ENCODE data around the gene JPH2. TPM values are rescaled to one million over a fixed set of nuclear protein-coding genes. Genes with fewer than 3 reads are reported as not detected.

Gene JPH2
- polyA plus RNA-seq, 1 experiment, result 14.7 TPM

DNA sequence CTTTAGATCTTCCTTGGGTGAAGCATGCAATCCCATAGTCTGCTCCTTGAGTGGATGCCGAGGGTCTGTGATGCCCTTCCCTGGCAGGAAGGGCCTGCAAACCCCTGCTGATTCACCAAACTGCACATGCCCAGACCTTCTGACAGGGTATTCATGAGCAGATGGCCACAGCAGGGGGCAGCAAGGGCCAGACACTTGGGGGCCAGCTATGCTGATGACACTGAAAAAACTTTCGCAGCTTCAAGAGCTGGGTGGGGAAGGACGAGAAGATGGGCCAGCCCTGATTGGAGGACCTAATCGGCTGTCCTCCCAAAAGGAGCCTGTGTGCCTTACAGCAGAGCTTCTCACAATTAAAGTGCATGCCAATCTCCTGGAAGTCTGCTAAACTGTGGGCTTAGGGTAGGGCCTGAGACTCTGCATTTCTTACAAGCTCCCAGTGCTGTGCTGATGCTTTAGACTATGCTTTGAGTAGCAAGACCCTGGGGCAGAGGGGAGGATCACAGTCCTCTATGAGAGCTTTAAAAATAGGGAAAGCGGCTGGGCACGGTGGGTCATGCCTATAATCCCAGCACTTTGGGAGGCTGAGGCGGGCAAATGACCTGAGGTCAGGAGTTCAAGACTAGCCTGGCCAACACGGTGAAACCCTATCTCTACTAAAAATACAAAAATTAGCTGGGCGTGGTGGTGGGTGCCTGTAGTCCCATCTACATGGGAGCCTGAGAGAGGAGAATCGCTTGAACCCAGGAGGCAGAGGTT, 44.9 kb upstream of the JPH2 start:
- H3K27me3 ChIP-seq (ENCODE audit: control insufficient read depth, insufficient read depth, low read length), result no peaks in the 10 kb centered on the region
- DNase-seq (ENCODE audit: low read depth), result no peak
- no peaks in the 10 kb centered on the region for H3K36me3 ChIP-seq (ENCODE audit: control insufficient read depth, insufficient read depth, low read length)
- ChIA-PET POLR2A (no interaction called here), CTCF (interaction anchor here (0.6 kb wide), 1 partner anchor 229 kb away, joined by 3 read pairs; no protein-coding TSS in a partner anchor)
- no peak overlapping the region for H3K4me3 ChIP-seq (ENCODE audit: low read depth, low read length)
- TF ChIP-seq, protein P1, sequence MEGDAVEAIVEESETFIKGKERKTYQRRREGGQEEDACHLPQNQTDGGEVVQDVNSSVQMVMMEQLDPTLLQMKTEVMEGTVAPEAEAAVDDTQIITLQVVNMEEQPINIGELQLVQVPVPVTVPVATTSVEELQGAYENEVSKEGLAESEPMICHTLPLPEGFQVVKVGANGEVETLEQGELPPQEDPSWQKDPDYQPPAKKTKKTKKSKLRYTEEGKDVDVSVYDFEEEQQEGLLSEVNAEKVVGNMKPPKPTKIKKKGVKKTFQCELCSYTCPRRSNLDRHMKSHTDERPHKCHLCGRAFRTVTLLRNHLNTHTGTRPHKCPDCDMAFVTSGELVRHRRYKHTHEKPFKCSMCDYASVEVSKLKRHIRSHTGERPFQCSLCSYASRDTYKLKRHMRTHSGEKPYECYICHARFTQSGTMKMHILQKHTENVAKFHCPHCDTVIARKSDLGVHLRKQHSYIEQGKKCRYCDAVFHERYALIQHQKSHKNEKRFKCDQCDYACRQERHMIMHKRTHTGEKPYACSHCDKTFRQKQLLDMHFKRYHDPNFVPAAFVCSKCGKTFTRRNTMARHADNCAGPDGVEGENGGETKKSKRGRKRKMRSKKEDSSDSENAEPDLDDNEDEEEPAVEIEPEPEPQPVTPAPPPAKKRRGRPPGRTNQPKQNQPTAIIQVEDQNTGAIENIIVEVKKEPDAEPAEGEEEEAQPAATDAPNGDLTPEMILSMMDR (IDR thresholded peaks at IDR 0.05; ENCODE audit: insufficient read depth, low read depth, low read length), result no peak

DNA sequence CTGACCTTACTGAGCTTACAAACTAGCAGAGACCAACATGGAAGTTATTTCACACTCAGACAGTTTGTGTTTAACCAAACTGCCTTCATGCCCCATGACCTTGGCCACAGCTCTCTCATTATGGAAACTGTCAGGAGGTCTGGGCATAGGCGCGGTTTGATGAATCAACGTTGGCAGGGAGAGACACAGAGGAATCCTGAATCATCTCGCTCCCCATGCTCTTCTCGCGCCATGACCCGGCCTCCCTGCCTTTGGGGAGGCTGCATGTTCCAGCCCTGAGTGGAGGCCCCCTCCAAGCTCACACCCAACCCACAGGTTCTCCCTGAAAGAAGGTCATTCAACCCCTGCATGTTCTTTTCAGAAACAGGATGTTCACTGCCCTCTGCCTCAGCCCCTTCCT, 44.2 kb upstream of the JPH2 start:
- no peak for DNase-seq (ENCODE audit: low read depth)
- CTCF ChIA-PET, result no interaction called here
- Histone ChIP-seq H3K4me3 (ENCODE audit: low read depth, low read length) (no peak overlapping the region), H3K36me3 (ENCODE audit: control insufficient read depth, insufficient read depth, low read length) (no peaks in the 10 kb centered on the region), H3K27me3 (ENCODE audit: control insufficient read depth, insufficient read depth, low read length) (no peaks in the 10 kb centered on the region)
- TF ChIP-seq, protein P1 (IDR thresholded peaks at IDR 0.05; ENCODE audit: insufficient read depth, low read depth, low read length), result no peak
- POLR2A ChIA-PET, result no interaction called here

- POLR2A ChIA-PET, result no interaction called here
- no peaks in the 10 kb centered on the region for H3K36me3 ChIP-seq (ENCODE audit: control insufficient read depth, insufficient read depth, low read length)
- CTCF ChIA-PET, result interaction anchor here (0.7 to 1.1 kb wide), 4 partner anchors 10 to 96 kb away, joined by 3 read pairs; no protein-coding TSS in a partner anchor
Observed at GRCh38 chr20:44228465-44229258, 41.7 kb upstream of the JPH2 start.

GRCh38 chr20:44224637-44225036, 37.6 kb upstream of the JPH2 start:
- Histone ChIP-seq H3K36me3 (ENCODE audit: control insufficient read depth, insufficient read depth, low read length) (no peaks in the 10 kb centered on the region), H3K27me3 (ENCODE audit: control insufficient read depth, insufficient read depth, low read length) (no peaks in the 10 kb centered on the region), H3K4me3 (ENCODE audit: low read depth, low read length) (no peak overlapping the region)
- CTCF ChIA-PET, result interaction anchor here (1.4 to 3.4 kb wide), 4 partner anchors 7 to 87 kb away, joined by 4 to 14 read pairs (median 6); partner anchors contain the start of gene FITM2
- POLR2A ChIA-PET, result no interaction called here
- TF ChIP-seq, protein P1 (IDR thresholded peaks at IDR 0.05; ENCODE audit: insufficient read depth, low read depth, low read length), result no peak
- DNase-seq (ENCODE audit: low read depth), result no peak

More at GRCh38 chr20:44228465-44229258, 41.7 kb upstream of the JPH2 start:
- DNase-seq (ENCODE audit: low read depth), result no peak
- no peaks in the 10 kb centered on the region for H3K27me3 ChIP-seq (ENCODE audit: control insufficient read depth, insufficient read depth, low read length)
- TF ChIP-seq, protein P1 (IDR thresholded peaks at IDR 0.05; ENCODE audit: insufficient read depth, low read depth, low read length), result no peak
- no peak overlapping the region for H3K4me3 ChIP-seq (ENCODE audit: low read depth, low read length)

DNA sequence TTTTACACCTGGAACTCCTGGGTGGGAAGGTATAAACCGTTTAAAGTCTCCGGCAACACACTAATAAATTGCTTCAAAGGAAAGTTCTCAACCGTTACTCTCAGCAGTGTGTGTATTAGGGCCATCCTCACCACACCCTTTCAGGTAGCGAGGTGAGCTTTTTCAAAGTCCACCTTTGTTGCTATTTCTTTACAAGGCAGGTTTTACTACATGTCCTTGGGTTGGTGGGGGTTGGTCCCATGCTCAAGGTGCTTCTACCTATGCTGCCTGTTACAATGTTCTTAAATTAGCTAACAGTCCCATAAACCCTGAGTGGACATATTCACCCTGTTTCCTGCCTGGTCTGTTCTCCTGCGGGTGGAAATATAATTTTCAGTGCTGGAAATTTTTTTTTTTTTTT, 36.7 kb upstream of the JPH2 start:
- CTCF ChIA-PET, result interaction anchor here (0.6 to 3.4 kb wide), 5 partner anchors 9 to 388 kb away, joined by 4 to 14 read pairs (median 6); partner anchors contain the start of gene FITM2
- TF ChIP-seq, protein P1 (IDR thresholded peaks at IDR 0.05; ENCODE audit: insufficient read depth, low read depth, low read length), result no peak

More for the DNA sequence above, 36.7 kb upstream of the JPH2 start:
- no peaks in the 10 kb centered on the region for H3K36me3 ChIP-seq (ENCODE audit: control insufficient read depth, insufficient read depth, low read length)
- no peaks in the 10 kb centered on the region for H3K27me3 ChIP-seq (ENCODE audit: control insufficient read depth, insufficient read depth, low read length)
- no peak for DNase-seq (ENCODE audit: low read depth)
- POLR2A ChIA-PET, result no interaction called here
- H3K4me3 ChIP-seq (ENCODE audit: low read depth, low read length), result no peak overlapping the region

Measured in BJ (cell line).